Activated CD4-positive, alpha-beta T cell treated with anti-CD3 and anti-CD28 coated beads for 24 hours (primary cell): ENCODE results near the gene HSPB8.

ENCODE experiments used
- DNase-seq, 2 donors: peaks; one replicate each; pipeline ENCODE4 v3.0.0-alpha.2; 2020; ENCODE audit warnings: low read depth in 2 of 2

Gene HSPB8

DNA sequence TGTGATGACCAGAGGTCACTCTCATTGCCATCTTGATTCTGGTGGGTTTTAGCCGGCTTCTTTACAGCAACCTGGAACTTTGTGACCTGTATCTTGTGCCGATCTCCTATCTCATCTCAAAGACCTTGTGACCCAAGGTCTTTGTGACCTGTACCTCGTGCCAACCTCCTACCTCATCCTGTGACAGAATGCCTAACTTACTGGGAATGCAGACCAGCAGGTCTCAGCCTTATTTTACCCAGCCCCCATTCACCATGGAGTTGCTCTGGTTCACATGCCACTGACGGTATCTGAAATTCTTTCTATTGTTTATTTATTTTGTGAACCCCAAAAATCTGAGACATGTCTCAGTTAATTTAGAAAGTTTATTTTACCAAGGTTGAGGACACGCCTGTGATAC lies 7.4 kb upstream of the HSPB8 start:
- DNase-seq = no peak

DNA sequence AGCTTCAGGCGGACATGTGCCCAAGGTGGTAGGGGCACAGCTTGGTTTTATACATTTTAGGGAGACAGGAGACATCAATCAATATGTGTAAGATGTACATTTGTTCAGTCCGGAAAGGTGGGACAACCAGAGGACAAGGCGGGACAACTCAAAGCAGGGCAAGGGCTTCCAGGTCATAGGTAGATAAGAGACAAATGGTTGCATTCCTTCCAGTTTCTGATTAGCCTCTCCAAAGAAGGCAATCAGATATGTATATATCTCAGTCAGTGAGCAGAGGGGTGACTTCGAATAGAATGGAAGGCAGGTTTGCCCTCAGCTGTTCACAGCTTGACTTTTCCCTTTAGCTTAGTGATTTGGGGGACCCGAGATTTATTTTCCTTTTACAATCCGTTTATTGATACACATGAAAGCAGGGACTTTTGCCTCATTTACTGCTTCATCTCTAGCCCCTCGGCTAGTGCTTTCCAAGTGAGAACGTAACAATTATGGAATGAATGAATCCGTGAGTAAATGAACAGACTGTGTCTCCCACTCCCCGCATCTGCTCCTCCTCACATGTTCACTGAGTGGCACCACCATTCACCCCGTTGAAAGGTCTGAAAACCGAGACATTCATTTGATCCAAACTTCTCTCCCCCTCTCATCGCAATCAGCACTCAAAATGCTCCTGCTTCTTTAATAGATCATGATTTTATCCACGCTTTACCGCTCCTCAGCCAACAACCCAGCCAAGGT lies 6.9 kb upstream of the HSPB8 start:
- no peak for DNase-seq

DNA sequence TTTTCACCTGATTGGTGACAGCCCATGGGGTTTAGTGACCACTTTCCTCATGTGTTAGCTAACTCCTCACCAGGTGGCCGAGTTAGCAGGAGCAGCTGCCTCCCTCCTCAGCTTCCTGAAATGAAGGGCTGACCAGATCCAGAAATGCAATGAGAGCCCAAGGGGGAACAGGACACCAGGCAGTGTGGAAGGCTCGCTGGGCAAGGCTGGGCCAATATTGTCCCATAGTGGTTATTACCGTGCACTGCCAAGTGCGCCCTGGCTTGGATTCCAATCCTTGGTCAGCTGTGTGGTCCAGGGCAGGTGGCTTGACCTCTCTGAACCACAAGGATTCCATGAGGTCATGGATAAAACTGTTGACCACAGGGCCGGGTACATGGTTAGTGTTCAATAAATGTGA lies 3.6 kb upstream of the HSPB8 start:
- no peak for DNase-seq

DNA sequence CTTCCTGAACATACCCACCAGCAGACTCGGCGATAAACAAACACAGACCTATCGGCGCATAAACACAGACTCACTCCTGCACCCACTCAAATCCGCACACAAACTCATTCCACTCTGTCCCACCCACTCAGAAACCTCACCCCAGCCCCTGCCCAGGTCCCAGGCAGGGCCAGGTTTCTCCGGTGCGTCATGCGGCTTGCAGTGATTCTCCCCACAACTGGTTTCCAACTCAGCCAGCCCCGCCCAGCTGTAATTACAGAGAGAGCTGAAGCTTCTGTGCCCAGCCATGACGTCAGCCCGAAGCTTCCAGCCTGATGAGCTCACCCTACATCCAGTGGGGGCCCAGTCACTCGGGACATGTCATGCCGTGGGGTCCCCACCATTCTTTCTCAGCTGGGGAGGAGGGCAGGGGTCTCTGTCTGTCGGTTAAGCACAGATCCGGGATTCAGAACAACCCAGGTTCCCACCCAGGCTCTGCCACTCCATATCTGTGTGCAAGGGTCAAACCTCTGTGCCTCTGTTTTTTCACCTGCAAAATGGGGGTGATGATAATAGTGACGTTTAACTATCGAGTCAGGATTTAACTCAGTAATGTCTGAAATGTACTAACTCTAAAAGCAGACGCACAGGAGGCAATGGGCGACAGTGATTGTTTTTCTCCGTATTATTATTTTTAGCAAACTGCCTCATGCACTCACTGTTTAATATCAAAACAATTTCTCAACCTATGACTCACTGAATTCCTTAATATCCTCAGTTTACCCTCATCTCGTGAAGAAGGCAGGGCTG lies 2.3 kb upstream of the HSPB8 start:
- no peak for DNase-seq

DNA sequence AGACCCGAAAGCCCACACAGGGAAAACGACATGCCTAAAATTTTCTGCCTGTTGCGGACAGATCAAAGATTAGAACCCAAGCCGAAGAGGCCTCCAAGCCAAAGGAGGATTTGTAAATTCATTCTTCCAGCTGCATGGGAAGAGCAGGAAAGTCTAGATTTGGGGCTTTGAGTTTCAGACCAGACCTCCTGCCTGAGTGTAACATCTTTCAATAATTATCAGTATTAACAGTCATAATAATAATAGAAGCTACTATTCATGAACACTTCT lies 1.7 kb upstream of the HSPB8 start:
- no peak for DNase-seq

DNA sequence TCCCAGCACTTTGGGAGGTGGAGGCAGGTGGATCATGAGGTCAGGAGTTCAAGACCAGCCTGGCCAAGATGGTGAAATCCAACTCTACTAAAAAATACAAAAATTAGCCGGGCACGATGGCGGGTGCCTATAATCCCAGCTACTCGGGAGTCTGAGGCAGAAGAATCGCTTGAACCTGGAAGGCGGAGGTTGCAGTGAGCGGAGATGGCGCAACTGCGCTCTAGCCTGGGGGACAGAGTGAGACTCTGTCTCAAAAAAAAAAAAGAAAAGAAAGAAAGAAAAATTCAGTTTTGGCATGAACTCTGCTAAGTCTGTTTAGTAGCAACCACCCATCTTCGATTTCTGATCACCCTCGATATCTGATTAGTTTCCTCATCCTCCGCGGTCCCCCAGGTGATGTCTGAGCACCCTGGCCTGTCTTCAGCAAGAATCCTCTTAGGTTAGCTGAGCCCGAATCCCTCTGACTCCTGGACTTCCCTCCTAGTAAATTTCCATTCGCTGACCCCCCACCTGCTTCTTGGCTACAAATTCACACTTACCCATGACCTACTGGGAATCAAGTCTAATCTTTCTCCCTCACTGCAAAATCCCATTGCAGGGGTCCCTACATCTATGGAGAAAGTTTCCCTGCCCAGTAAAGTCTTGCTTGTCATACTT lies 879 bp upstream of the HSPB8 start:
- DNase-seq = no peak

DNA sequence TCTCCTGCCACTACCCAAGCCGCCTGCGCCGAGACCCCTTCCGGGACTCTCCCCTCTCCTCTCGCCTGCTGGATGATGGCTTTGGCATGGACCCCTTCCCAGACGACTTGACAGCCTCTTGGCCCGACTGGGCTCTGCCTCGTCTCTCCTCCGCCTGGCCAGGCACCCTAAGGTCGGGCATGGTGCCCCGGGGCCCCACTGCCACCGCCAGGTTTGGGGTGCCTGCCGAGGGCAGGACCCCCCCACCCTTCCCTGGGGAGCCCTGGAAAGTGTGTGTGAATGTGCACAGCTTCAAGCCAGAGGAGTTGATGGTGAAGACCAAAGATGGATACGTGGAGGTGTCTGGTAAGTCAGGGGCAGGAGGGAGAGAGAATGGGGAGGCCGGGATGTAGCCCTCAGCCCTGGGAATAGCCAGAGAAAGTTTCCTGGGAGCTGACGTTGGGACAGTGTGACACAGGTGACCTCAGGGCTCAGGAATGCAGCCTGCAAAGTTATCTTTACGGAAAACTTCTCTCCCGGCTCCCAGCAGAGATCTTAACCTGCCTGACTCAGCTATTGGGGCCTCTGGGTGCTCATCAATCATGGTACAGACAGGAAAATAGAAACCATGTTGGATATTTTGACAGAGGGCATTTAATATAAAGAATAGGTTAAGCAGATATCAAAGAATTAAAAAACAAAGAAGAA lies 747 bp downstream of the HSPB8 start:
- DNase-seq = no peak

DNA sequence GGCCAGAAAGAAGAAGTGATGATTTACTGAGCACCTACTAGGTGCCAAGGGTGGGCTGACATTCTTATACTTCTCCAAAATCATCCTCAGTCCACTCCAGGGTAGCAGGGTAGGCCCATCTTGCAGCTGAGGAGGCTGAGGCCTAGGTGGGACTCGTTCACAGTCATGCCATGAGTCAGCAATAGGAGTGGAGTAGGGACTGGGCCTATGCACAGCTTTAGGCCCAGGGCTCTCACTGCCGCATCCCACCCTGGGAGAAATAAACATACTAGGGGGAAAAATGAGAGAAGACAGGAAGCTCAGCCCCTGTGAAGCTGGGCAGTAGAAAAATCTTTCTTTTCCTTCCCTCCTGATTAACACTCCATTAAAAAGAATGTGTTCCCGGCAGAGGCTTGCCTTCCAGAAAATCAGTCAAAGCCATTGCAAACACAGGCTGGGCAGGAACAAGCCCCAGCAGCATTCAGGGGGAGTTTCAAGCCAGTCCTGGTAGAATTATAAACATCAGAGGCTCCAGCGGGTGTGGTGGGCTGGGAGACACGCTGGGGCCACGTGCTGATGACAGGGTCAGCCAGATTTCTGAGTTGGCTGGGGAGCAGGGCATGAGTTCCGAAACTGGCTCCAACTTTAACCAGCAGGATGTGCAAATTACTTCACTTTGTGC lies 1.8 kb downstream of the HSPB8 start:
- no peak for DNase-seq

DNA sequence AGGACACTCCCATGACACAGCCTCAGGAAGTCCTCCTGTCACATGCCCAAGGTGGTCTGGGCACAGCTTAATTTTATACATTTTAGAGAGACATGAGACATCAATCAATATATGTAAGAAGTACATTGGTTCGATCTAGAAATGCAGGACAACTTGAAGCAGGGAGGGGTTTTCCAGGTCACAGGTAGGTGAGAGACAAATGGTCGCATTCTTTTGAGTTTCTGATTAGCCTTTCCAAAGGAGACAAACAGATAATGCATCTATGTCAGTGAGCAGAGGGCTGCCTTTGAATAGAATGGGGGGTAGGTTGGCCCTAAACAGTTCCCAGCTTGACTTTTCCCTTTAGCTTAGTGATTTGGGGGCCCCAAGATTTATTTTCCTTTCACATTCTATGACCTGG lies 2.5 kb downstream of the HSPB8 start:
- DNase-seq = no peak

DNA sequence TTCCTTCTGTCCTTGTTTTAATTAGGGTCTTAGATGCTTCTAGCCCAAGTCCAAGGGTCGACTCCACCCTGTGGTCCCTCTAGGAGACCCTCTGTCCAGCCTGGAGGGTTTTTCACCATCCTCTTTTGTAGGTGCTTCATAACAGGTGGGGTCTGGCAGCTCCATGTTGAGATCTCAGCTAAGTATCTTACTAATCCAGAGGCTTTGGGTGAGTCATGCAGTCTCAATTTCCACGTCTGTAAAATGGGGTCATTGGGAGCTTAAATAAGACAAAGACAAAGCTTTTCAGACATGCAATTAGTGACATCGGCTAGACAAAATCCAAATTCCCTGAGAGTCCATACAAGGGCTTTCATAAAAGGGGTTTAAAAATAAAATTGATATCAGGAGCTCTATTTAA lies 3.2 kb downstream of the HSPB8 start:
- DNase-seq = no peak

DNA sequence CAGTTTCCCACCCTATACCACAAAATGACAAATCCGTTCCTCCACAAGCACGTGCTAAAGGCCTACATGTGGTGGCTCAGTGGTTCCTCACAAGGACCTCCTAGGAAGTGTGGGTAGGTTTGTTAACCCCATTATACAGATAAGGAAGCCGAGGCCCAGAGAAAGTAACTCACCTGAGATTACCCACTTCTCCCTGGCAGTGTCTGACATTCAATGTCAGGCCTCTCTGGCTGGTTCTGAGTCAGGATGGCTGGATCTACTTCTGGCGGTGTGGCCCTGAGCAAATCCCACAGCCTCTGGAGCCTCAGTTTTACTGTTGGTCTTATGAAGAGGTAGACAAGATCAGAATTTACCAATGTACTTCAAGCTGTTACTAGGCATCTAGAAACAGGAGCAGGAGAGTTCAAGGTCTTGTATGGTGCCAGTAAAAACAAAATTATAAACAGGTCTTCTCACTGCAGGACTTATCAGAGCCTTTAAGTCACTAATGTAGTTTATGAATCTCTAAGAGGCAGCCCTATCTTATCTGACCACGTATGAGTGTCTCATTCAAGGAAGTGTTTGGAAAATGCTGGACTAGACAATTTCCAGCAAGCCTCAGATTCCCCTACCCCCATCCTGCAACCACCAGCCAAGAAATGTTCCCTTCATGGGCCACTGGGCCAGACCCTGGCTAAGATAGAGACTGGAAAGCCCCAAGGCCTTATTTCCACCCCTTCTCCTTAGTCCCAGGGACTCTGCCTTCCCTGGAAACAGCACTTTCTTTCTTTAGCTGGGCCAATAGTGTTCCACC lies 4.2 kb downstream of the HSPB8 start:
- DNase-seq = no peak

DNA sequence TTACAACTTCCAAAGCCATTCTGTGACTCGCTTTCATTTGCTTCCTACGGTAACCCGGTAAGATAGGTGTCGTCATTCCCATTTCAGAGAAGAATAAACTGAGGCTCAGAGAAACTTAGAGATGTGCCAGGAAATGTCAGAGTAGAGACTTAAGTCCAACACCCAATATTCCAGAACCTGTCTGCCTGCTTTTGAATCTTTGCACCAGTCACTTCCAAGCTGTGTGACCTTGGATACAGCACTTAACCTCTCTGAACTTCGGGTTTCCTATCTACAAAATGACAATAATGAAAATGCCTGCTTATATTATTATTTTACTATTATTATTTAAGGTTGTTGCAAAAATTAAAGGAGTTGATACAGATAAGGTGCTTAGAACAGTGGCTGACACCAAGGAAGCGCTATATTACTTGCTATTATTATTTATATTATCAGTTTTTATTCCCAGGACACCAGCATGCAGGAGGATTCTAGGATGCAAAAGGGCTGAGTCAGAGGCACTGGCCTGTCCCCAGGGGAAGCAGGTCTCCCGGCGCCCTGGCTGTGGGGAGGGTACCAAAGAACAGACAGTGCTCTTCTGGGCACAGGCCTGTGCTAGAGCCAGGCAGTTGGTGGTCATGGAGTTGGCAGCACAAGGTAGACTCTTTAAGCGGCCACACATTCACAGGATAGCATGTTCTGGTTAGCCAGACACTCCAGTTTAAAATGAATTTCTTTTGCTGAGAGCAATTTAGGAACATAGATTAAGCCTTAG lies 5.4 kb downstream of the HSPB8 start:
- no peak for DNase-seq

DNA sequence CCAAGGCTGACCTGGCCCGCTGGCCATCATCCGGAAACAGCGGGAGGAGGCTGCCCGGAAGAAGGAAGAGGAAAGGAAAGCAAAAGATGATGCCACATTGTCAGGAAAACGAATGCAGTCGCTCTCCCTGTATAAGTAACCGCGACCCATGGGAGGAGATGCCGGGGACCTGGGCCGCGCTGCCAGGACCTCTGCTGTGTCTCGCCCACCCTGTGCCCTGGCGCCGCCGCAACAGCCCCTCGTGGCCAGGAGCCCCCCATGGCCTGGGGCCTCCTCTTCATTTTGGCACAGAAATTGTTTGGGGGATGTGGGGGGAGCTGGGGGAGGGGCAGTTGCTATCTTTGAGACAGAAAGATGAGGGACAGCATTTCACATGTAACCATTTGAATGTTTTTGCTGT lies 16.5 kb downstream of the HSPB8 start:
- no peak for DNase-seq

DNA sequence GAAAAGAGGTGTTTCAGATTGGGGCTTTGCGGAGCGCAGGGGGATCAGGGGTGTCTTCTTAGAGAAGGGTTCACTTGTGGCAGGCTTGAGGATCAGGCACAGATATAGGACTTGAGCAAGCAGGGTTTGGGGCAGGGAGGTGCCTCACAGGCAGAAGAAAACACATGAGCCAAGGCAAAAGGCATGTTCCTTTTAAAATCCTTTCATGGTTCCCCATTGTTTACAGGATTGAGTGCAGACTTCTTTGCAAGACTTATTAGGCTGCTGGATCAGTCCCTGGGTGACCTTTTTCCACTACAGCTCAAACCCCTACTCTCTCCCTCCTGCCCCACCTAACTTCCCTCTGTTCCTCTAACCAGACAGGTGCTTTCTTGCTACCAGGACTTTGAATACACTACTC lies 19.7 kb downstream of the HSPB8 start:
- DNase-seq = no peak

DNA sequence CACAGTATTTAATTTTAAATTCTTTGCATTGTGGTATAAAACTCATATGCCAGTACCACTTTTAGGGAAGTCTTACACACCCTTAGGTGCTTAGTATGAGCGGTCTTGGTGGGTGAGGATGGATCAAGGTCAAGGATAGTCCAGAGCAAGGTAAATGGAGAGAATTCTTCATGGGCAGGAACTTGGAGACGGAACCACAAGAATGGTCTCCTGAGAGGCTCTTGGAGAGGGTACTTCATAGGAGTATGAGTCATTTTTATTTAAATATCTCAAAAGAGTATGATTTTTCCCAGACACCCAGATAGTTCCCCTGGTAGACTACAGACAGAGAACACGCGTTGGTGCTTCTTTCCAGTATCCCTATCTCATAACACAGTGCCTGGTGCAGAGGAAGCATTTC lies 21.9 kb downstream of the HSPB8 start:
- DNase-seq = no peak

DNA sequence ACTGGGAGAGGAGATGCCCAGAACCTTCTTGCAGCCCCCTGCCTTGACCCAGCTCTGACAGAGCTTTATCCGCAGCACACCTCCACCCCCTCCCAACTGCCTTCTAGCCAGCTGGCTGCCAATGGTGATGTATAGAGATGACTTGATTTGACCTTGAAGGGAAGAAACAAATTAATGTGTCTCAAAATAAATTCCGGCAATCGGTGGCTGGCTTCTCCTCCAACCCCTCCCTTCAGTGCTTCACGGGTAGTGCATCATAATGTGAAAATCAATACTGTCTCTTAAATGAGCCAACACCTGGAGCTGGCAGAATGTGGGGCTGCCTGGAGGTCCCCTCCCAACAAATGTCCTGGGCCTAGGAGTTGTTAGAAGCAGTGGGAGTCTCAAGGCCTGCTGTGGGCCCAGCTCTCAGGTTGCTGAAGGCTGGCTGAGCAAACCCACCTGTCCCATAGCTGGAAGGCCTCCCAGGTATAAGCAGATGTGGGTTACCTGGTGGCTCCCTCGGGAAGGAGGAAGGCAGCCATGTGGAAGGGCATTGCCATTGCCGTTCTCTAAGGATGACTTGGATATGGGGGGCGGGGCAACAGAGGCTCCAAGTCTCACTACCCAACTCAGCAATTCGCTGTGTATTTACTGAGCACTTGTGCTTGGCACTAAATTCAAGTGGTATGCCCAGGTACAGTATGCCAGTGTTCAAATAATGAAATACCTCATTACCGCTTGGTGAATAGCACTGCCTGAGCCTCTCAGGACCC lies 23.2 kb downstream of the HSPB8 start:
- DNase-seq = no peak

DNA sequence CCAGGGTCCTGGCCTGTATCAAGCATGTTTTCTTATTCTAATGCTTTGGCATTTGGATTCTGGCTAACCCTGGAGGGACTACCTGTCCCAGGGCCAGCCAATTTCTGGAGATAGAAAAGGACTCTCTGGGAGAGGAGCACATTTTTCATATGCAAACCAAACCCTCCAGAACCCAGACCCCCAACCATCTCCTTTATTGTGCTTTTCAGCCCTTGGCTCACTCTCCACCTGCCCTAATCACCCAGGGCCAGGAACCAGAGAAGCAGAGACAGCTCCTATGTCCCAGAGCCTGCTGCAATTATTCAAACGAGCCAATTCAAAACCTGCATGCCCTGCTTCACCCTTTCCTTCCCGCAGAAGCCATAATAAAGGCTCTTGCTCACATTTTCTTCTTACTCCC lies 23.8 kb downstream of the HSPB8 start:
- no peak for DNase-seq

DNA sequence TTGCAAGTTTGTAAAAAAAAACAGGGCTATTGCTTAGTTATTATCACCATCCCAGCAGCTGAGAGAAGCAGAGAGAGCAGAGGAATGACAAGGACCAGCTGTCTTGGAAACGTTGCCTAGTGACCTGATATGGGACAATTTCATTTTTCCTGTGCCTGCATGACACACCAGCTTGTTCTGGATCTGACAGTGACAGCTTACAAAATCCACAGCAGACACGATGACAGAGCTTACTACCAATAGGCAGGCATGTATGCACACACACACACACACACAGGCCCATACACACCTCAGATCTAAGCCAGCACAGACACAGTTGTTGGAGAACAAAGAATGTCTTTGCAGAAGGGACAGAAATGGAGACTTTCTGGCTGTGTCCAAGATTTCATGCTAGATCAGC lies 25.4 kb downstream of the HSPB8 start:
- no peak for DNase-seq

DNA sequence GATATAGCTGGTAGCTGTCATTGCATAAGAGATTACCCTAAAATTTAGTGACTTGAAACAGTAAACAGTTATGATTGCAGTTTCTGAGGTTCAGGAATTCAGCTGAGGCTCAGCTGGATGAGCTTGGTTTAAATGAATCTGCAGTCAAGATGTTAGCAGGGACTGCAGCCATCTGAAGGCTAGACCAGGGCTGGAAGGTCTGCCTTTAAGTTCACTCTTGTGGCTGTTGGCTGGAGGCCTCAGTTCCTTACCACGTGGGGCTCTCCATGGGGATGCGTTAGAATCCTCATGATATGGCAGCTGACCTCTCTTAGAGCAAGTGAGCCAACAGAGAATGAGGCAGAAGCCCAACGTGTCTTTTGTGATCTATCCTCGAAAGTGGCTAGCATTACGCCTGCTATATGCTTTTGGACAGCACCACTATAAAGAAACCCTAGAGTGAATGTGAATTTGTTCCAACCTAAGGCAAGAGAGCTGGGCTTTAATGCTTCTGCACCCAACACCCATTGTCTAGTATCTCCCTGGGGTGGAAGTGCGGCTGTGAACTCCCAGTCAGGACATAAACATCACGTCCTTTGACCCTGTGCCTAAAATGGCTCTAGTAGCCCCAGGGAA lies 26.0 kb downstream of the HSPB8 start:
- DNase-seq = no peak
